NCI-H774 (cell line): ENCODE data around the gene GPLD1.
"Not testable (repeated sequence)": the region's sequence is repeated elsewhere in the genome, so short reads cannot be mapped to it uniquely, and the experiment has no call there.

Experiments used
- DNase-seq: peaks from one replicate; lab custom pipeline; 2025; lab: John Stamatoyannopoulos, UW

The GPLD1 gene

DNA sequence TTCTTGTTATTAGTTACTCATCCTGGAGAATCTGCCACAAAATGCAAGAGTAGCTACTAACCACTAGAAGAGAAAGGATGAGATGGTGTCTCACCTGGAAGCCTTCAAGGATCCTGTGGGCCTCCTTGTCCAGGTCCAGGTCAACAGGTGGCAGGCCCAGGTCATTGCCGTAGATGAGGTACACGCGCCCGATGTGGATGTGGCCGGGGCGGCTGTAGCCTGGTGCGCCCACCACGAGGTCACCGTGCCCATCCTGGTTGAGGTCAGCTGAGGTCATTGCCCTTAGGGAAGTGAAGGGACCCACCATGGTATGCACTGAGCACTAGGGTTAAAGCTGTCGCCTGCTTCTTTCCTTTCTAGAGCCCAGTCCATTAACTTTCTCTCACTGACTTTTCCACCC is 35.5 kb downstream of the GPLD1 start:
- DNase-seq = no peak

DNA sequence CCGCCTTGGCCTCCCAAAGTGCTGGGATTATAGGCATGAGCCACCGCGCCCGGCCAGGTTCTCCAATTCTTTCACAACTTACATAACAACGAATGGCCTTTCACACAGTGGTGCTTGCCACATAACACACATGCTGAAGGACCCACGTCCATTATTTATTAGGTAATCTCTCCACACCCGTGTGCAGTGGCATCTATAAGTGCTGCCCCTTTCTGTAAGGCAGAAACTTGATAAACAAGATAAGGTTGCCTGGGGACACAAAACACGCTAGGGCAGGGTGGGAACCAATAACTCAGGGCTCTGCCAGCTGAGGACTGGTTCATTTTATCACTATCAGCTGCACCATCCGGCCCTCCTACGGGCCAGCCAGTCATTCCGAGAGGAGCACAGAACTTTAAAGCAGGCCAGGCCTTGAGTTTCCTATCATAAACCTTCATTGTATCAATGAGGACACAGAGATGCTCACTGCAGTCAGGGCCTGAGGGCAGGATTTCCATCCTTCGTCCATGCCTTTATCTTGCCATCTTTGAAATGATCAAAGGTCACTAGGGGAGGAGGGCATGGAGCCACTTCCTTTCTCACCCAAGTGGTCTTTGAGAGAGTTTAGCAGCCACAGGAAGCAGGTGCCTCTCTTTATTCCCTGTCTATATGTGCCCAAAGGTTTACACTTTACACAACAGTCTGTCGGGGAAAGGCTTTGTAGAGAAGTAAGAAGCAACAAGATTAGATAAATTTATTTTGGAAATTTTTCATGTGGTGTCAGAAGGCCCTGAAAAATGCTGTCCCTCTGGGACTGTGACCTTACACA is 37.6 kb downstream of the GPLD1 start:
- DNase-seq = no peak

DNA sequence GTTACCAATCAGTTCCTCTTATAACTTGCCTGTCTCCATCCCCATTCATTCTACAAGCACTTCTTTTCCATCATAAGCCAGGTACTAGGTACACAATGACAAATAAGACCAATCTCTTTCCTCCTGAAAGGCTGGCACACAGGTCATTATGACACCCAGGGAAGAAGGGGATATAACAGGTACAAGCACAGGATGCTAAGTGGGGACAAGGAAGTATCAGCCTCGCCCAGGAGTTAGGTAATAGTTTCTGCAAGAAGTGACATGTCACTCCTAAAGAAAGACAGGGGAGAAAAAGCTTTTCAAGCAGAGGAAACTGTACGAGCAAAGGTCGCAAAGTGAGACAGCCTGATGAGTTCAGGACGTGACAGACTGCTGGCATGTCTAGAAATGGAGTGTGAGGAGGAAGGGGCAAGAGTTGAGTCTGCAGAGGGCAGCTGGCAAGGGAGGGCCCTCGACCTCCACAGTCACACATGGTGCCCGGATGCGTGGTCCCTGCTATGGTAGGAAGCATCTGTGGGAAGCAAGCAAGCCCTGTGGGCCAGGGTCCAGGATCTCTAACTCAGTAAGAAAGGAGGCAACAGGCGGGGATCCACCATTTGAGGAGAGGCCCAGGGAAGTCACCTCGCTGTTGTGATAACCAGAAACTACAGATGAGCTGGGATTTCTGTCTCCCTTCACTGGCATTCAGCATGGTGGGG is 40.4 kb downstream of the GPLD1 start:
- DNase-seq = no peak

DNA sequence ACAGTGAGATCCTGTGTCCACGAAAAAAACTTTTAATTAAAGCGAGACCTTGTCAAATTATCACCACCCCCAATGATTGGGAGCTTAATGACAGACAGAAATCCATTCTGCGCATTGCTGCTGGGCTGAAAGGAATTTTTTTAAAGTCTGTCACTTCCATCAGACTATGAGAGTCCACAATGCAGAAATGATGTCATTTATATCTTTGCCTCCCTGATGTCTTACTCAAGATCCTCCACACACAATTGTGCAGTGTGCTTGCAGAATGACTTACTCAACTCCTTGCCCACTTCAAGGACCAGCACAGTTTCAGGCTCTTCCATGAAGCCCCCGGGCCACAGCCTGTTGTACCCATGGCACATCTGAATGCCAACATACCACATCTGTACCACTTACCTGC is 41.0 kb downstream of the GPLD1 start:
- DNase-seq = no peak

DNA sequence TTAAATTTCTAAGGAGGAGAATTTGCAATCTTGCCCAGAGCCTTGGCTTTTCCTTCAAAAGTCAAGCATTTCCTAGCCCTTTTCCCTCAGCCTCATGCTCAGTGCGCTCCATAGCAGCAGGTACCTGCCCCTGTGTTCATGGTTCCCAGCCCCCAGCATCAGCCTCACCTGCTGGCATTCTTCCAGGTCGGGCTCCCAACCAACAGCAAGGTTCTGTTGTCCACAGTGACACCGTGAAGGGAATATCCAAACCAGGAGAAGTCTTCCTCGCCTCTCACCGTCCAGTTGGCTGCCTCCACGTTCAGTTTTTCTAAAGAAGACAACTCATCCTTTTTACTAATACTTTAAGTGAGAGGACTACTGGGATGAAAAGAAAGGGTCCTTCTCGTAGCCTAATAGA is 42.7 kb downstream of the GPLD1 start:
- no peak for DNase-seq

DNA sequence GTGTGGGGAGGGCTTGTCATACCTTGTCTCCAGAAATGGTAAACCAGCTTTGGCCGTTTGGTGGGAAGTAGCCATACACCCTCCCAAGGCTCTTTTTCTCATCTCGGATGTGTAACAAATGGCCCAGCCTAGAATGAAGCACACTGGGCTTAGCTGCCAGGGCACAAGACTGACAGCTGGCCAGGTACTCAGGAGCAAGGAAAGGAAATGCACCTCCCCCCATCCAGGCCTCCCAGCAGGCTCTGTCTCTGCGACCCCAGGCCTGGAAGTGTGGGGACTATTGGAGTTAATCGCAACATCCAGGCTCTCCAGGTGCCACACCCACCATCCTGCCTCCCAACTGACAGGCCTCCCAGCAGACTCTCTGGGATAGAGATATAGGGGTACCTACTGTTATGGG is 43.7 kb downstream of the GPLD1 start:
- no peak for DNase-seq

DNA sequence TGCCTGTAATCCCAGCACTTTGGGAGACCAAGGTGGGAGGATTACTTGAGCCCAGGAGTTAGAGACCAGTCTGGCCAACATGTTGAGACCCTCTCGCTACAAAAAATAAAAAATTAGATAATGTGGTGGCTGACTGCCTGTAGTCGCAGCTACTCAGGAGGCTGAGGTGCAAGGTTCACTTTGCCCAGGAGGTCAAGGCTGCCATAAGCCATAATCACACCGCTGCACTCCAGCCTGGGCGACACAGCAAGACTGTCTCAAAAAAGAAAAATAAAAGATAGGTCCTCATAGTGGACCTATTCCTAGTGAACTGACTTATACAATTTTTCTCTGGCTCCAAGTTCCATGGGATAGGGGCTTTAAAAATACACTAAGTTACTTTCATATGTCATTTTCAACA is 44.8 kb downstream of the GPLD1 start:
- no peak for DNase-seq

DNA sequence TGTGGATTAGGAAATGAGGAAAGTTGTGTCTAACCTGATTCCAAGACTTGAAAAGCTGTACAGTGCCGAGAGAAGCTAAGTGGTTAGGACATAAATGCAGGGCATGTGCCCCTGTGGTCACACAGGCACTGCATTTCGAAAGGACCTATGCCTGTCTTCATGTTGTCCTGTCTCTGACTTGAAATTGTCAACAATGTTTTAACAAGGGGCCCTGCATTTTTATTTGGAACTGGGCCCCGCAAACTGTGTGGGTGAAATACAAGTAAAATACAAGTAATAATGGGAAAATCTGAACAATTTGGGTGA is 47.8 kb downstream of the GPLD1 start:
- DNase-seq = no peak

DNA sequence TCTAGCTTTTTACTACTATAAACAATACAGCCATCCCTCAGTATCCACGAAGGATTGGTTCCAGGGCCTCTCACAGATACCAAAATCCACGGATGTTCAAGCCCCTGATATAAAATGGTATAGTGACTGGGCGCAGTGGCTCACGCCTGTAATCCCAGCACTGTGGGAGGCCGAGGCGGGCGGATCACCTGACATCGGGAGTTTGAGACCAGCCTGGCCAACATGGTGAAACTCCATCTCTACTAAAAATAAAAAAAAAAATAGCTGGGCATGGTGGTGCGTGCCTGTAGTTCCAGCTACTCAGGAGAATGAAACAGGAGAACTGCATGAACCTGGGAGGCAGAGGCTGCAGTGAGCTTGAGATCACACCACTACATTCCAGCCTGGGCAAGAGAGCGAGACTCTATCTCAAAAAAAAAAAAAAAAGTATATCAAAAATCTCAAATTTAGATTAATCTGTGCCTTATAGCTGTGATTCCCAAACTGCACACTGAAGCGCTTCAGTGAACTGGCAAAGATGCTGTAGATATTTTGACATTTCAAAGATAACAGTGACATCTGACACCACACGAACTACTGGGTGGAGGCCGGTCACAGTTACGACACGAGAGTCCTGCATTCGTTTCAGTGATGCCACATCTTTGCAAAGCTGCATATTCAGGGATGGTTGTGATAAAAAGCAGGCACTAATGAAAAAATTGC is 48.3 kb downstream of the GPLD1 start:
- no peak for DNase-seq

DNA sequence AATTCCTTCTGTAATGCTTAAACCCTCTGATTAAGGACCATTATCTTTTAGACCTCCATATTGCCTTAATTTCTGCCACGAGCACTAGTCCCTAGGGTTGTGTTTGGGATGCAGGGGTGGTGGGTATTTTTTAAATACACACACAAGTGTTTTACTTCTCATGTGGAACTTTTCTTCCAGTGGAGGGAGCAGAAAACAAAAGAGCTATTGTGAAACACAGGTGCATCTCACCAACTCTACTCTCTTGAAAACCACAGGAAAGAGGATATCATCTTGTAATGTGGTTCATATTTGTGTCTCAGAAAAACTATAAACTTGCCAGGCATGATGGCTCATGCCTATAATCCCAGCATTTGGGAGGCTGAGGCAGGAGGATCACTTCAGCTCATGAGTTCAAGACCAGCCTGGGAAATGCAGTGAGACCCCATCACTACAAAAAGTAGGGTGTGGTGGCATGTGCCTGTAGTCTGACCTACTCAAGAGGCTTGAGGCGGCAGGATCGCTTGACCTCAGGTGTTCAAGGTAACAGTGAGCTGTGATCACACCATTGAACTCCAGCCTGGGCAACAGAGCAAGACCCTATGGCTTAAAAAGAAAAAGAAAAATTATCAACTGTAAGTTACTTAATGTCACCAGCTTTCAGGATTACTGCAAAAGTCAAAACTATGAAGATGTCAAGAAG is 49.4 kb downstream of the GPLD1 start:
- no peak for DNase-seq

DNA sequence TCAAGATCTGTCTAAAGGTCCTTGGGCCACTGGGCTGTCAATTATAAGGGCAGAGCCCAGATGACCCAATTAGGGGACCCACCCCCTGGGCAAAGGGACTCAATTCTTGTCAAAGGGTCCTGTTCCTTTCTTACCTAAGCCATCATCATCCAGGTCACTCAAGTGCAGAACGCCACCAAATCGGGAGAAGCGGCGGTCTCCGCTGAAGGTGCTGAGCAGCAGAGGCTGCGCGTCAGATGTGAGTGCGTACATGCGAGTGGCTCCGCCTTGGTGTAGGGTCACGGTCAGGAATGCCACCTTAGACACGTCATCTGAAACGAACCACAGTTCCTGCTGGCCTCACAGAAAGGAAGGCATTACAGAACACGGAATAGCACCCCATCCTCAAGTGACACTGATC is 52.4 kb downstream of the GPLD1 start:
- no peak for DNase-seq

DNA sequence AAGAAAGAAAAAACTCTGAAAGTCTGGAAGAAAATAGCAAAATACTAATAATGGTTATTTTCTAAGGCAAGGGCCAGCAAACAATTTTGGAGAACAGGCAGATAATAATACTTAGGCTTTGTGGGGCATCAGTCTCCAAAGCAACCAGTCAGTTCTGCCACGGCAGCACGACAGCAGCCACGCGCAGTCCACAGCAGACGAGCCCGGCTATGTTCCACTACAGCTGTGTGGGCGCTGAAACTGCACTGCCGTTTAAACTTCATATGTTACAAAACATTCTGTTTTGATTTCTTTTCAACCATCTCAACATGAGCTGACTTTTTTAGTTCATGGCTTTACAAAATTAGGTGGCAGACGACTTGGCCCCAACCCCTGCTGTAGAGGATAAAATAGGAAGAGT is 56.8 kb downstream of the GPLD1 start:
- DNase-seq = no peak

DNA sequence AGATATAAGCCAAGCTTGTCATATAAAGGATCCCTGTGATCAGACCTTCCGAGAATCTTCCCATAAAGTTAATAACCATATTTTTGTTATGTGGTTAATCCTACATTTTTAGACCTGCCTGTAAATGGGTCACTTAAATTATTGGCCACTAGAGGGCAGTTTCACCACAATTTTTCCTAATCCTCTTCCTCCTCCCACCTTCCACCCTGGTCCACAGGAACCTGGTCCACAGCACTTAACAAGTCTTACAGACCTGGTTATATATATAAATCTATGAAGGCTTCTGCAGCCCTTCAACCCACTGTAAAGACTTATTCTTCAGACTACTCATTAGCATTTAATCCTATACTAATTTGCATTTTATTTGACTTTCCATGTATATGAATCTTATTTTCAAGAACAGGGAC is 58.3 kb downstream of the GPLD1 start:
- DNase-seq = peak; percentile 7

DNA sequence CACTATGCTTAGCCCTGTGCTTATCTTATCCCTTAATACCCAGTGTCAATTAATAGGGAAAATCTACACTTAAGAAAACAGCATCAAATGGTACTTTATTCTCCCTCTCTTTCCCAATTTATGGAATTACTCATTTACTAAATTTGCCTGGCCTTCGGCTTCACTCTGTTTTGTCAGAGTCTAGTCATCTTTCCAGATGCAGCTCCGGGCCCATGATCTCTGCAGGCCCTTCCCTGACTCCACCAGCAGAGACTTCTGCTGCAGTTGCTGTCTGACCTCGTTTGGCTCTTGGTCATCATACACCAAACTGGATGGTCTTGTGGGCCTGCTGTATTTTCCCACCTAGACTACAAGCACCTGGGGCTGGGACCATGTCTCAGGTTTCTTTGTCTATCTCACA is 59.3 kb downstream of the GPLD1 start:
- no peak for DNase-seq

DNA sequence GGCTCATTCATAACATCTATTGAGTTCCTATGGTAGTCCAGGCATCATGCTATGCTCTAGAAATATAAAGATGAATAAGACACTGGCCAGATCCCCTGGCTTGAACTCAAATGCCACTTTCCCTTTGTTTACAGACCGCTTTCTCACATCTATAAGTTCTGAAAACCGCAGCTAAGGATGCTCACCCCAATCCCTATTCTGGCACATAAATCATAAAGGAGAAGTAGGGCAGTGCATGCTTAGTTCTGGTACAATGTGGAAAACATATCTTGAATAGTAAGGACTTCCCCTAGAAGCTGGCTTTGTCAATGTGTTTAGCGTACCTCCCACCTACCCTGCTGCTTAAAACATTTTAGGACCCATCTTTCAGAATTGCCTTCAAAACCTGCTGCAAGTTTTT is 60.2 kb downstream of the GPLD1 start:
- DNase-seq = no peak

DNA sequence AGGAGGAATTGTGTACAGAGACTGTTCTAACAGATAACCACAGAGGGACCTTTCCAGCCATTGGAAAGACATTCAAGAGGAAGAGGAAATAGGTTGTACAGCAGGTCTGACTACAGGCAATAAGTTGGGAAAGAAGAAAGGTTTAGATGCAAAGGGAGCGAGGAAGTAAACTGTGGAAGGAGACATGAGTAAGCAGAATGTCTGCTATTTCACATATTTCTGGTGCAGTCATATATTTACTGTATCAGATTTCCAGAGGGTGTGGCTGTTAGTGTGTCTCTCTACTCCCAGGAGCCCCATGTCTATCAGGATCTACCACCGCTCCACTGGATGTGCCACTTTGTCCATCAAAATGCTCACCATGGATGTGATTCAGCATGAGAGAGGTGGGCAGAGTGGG is 60.8 kb downstream of the GPLD1 start:
- DNase-seq = no peak

DNA sequence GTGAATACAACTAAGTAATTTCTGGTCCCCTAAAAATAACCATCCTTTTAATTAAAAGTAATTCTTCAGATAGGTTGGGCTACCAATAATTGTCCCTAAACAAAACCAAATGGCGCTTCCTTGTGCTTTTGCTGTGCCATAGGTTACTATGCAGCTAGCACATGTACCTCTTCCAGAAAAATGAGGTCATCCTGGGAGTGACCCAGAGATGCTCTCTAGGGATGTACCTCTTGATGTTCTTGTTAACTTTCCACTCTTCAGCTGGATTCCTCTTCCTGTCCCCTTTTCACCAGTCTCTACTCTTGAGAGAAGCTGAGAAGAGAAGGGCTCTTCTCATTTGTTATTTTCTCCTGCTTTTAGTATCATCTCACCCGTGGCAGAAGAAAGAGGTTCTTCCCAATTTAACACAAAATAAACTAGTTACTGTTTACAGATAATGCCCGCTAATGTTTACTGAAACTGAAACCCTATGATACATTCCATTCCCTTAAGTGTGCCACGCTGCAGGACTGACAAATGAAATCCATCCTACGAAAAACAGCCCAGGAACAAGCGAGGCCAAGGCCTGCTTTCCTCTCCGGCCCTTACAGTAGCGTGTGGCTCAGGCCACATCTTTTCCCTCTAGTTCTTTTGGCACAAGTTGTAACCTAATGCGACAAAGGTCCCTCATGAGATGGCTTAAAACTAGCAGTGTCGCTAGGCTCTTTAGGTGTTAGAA is 62.5 kb downstream of the GPLD1 start:
- no peak for DNase-seq

DNA sequence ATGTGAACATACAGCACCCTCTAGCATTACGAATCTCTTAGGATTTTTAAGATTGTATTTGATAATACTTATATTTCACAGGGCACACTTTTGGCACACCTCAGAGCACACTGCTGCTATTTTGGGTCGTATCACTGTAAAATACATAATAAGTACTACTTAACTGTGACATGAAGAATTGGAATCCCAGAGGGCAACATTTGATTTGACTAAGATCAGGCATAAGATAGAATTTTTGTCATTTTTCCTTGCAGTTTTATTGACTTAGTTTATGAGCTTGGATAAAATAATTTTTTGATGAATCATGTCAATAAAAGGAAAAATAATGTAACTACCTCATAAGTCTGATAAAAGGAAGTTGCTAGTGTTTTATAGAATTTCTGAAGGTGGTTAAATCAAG is 64.3 kb downstream of the GPLD1 start:
- DNase-seq = no peak

DNA sequence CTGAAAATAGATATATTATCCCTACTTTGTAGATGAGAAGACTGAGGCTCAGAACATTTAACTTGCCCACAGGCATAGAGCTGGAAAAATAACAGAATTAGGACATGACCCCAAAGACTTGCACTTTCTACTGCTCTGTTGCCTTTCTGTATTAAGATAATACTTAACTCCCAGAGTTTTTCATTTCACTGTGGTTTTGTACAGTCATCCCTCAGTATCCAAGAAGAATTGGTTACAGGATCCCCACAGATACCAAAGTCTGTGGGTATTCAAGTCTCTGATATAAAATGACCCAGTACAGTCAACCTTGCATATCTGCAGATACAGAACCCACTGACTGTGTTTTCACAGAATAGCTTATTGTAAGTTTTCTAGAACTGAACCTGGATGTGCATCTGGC is 69.9 kb downstream of the GPLD1 start:
- no peak for DNase-seq

DNA sequence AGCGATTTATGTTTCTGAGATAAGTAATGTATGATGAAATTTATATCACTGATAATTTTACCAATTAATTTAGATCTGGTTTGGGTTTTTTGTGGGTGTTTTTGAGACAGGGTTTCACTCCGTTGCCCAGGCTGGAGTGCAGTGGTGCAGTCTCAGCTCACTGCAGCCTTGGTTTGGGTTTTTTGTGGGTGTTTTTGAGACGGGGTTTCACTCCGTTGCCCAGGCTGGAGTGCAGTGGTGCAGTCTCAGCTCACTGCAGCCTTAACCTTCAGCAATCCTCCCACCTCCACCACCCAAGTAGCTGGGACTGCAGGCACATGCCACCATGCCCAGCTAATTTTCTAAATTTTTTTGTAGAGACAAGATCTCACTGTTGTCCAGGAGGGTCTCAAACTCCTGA is 73.6 kb downstream of the GPLD1 start:
- DNase-seq = no peak

DNA sequence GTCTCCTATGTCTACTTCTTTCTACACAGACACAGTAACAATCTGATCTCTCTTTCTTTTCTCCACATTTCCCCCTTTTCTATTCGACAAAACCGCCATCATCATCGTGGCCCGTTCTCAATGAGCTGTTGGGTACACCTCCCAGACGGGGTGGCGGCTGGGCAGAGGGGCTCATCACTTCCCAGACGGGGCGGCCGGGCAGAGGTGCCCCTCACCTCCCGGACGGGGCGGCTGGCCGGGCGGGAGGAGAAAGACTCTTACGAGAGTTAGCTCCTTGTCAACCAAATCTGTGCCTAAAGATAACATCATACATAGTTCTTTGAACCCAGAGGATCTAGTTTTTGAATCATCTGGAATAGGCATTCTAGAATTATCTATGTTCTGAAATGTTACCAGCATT is 74.8 kb downstream of the GPLD1 start:
- DNase-seq = not testable (repeated sequence)

DNA sequence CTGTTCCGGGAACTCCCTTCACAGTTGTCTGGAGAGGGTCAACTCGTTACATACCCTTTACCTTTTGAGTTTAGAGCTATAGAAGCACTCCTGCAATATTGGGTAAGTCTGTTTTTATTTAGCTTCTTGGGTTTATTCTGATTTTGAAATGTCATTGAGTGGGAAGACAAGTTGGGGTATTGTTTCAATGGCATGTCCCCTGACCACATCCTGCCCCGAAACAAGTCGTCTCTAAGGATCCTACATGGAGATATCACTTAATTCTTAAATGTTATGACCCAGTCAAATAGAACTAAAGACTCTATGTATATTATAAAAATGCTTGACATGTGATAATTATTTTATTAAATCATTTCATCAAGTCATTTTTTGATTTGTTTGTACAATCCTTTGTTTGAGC is 77.1 kb downstream of the GPLD1 start:
- DNase-seq = no peak
